HG02571 (cell line): ENCODE measurements around the gene PCK1.

Experiments
- ATAC-seq: cut with Tn5 transposase; IDR thresholded peaks from one replicate; pipeline ENCODE4 v1.9.1; 2021; ENCODE audit warnings: mild to moderate bottlenecking, moderate library complexity; ENCODE audit not compliant: unreplicated experiment

PCK1 gene

GRCh38 chr20:57587278-57587988, 26.5 kb downstream of the PCK1 start:
- ATAC-seq = no peak

GRCh38 chr20:57587989-57588377, 27.1 kb downstream of the PCK1 start:
- no peak for ATAC-seq

- no peak for ATAC-seq
These were observed 27.7 kb downstream of the PCK1 start for GRCh38 chr20:57588596-57588995.

- no peak for ATAC-seq
These were observed 28.3 kb downstream of the PCK1 start for GRCh38 chr20:57589123-57589727.

GRCh38 chr20:57589728-57590484, 29.0 kb downstream of the PCK1 start:
- ATAC-seq = no peak

GRCh38 chr20:57590485-57591288, 29.8 kb downstream of the PCK1 start:
- ATAC-seq = no peak

- no peak for ATAC-seq
These were observed 30.6 kb downstream of the PCK1 start for GRCh38 chr20:57591289-57592229.

GRCh38 chr20:57592263-57593092, 31.6 kb downstream of the PCK1 start:
- no peak for ATAC-seq

- ATAC-seq = no peak
These were observed 32.4 kb downstream of the PCK1 start for GRCh38 chr20:57593134-57593886.

GRCh38 chr20:57594092-57594951, 33.4 kb downstream of the PCK1 start:
- no peak for ATAC-seq

GRCh38 chr20:57595041-57596030, 34.4 kb downstream of the PCK1 start:
- no peak for ATAC-seq

- no peak for ATAC-seq
These were observed 35.4 kb downstream of the PCK1 start for GRCh38 chr20:57596358-57596757.

GRCh38 chr20:57596998-57597939, 36.4 kb downstream of the PCK1 start:
- peak; percentile 55 for ATAC-seq

GRCh38 chr20:57598060-57598459, 37.1 kb downstream of the PCK1 start:
- no peak for ATAC-seq

- ATAC-seq = no peak
These were observed 37.6 kb downstream of the PCK1 start for GRCh38 chr20:57598491-57598890.
